A172 (cell line): ENCODE data around the gene CDKN1A. TPM values are rescaled to one million over a fixed set of nuclear protein-coding genes. Genes with fewer than 3 reads are reported as not detected.
"Not testable (repeated sequence)": the region's sequence is repeated elsewhere in the genome, so short reads cannot be mapped to it uniquely, and the experiment has no call there.

ENCODE experiments used
- DNase-seq: peaks from one replicate; pipeline ENCODE4 v3.0.0-alpha.2; 2015; ENCODE audit warnings: low spot score
- total RNA-seq: library from RNA; depleted of rRNA; stranded (reverse); fragments of >200 nt; shearing (Covaris generic); gene quantifications from 2 replicates; pipeline ENCODE4 v1.2.3, GENCODE V29; 2014; rRNA removed

CDKN1A gene
- 207 TPM in 2 replicates for total RNA-seq

- peak; percentile 69 for DNase-seq
Measured at GRCh38 chr6:36678488-36679042, at the start of gene CDKN1A. Gene CDKN1A (plus strand): TSS chr6:36678714. CDS start chr6:36684102, 5,388 bp downstream.

- no peak for DNase-seq
Measured at GRCh38 chr6:36629784-36630183, 48.7 kb upstream of the CDKN1A start.

- DNase-seq: no peak
Measured at GRCh38 chr6:36631326-36632011, 47.0 kb upstream of the CDKN1A start.

DNA sequence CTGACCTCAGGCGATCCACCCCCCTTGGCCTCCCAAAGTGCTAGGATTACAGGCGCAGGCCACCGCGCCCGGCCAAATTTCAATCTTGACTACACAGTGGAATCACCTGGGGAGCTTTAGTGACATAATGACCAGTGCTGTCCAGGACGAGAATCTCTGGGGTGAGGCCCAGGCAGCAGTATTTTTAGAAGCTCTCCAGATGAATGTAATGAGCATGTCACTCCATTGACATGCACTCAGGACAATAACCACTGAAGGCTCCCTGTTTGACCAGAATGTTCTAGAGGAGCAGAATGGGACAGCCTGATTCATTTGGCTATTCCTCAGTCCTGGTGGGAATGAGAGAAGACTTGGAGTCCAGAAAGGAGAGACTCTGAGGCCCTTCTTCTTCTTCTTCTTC, 45.1 kb upstream of the CDKN1A start:
- no peak for DNase-seq

DNA sequence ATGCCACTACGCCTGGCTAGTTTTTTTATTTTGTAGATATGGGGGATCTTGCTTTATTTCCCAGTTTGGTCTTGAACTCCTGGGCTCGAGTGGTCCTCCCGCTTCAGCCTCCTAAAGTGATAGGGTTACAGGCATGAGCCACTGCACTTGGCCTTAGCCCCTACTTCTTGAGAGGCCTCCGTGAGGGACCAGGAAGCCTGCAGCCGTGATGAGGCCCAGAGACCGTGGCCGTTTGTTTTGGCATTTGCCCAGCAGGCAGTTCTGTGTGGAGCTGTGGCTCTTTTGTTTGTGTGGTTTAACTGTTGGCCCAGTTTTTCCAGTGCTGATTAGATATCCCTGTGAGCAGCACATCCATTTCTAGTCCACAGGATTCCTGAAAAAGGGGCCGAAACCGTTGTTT, 44.6 kb upstream of the CDKN1A start:
- DNase-seq: no peak

- no peak for DNase-seq
Measured at GRCh38 chr6:36634317-36635108, 44.0 kb upstream of the CDKN1A start.

DNA sequence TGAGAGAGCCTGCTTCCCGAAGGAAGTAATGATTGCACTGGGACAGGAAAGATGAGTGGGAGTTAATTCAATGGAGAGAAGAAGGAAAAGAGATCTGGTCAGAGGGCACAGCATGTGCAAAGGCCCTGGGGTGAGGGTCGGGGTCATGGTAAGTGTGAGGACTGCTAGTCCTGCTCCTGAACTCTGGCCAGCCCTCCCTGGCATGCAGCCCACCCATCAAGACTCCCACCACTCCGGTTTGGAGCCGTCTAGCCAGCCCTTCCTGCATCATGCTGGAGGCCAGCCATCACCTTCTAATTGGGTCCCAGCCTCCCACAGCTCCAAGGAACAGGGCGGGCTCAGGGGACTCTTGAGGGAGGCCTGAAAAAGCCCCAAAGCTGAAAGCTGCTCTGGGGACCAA, 42.2 kb upstream of the CDKN1A start:
- DNase-seq: no peak

DNA sequence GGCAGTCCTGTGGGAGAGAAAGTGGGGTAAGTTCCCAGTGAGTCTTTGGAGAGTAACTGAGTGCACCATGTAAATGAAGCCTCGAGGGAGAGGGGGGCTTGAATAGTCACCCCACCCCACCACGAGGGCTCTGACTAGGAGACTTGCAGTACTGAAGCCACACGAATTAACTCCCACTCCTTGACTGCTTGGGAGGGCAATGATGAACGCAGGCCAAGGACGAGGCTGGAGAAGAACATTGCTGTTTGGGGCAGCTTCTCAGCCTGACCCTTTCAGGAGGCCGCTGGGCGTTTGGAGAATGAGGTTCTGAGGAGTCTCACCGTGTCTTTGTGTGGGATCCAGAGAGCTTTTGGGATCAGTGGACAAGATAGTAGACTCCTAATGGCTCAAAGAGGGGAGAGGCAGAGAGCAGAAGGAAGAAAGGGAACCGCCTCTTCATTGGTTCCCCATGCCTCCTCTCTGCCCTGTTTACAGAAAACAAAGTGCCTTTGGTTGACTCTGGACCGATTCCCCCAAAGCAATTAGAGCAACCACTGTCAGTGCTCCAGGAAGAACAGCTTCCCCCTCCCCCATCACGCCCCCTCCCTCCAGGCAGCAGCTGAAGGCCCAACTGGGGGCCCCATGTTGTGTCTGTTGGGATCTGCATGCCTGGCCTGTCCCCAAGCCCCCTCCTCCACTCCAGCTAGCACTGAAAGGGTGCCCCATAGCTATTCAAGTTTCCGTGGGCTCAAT, 41.7 kb upstream of the CDKN1A start:
- no peak for DNase-seq

DNA sequence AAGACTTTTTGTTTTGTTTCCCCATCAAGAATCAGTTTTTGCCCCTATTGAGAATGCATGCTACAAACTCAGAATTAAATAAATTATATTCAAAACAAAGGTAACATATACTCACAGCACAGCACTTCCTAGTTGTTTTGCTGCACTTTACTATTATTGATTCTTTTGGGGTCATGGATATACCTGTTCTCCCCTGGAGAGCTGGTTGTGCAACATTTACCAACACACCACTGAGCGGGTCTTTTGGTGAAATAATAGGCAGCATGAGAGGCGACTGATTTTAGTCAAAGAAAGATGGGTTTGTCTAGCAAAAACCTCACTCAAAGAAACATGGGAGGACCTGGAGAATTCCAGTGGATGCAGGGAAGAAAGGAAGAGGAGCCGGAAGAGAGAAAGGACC, 39.9 kb upstream of the CDKN1A start:
- DNase-seq: no peak

- DNase-seq: no peak
Measured at GRCh38 chr6:36639171-36639808, 39.2 kb upstream of the CDKN1A start.

- no peak for DNase-seq
Measured at GRCh38 chr6:36641543-36641942, 37.0 kb upstream of the CDKN1A start.

- peak; percentile 93 for DNase-seq
Measured at GRCh38 chr6:36642913-36643817, 35.3 kb upstream of the CDKN1A start.

DNA sequence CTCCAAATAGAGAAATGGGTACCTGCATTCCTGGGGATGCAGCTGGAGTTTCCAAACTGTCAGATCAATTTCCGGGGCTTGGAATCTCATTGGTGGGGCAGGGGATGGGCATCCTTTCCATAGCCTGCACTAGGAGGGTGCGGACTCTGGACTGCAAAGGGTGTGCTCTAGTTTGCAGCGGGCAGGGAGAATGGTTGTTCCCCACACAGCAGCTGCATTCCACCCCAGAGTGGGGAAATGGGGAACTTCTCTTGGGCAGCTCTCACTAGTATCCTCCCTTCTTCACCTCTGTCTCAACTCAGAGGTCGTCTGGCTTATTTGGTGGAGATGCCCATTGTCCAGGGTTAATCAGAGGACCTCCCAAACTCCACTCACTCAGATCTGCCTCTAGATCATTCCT, 34.5 kb upstream of the CDKN1A start:
- no peak for DNase-seq

GRCh38 chr6:36649086-36649485, 29.4 kb upstream of the CDKN1A start:
- no peak for DNase-seq

- no peak for DNase-seq
Measured at GRCh38 chr6:36649701-36650484, 28.6 kb upstream of the CDKN1A start.

- DNase-seq: no peak
Measured at GRCh38 chr6:36650848-36651478, 27.6 kb upstream of the CDKN1A start.

DNA sequence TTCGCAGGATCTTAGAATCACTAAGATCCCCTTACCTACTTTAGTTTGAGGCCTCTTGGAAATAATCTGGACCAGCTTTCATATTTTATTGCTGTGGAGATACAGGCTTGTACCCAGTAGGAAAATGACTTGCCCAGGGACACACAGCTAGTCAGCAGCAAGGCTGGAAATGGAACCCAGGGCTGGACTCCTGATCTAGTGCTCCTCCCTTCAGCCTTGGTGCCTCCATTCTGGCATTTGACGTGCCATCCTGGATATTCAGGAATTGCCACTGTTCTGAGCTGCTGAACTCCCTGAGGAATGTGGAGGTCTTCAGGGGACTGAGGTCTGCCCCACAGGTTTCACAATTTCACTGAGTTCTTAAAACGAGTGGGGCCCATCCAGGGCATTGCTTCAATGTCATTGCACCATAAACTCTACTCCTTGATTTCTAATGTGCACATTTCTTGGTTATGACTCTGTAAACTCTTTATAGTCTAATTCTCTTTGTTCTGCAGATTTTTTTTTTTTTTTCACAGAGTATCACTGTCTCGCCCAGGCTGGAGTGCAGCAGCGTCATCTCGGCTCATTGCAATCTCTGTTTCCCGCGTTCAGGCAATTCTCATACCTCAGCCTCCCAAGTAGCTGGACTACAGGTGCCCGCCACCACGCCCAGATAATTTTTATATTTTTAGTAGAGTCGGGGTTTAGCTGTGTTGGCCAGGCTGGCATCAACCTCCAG, 26.7 kb upstream of the CDKN1A start:
- no peak for DNase-seq

GRCh38 chr6:36654469-36654868, 24.0 kb upstream of the CDKN1A start:
- not testable (repeated sequence) for DNase-seq
